Activated CD4-positive, alpha-beta T cell treated with anti-CD3 and anti-CD28 coated beads for 1 hour (primary cell): Measurements from ENCODE around the gene CLDN8.

Experiments
- DNase-seq: peaks from one replicate; pipeline ENCODE4 v3.0.0-alpha.2; 2020

The CLDN8 gene

DNA sequence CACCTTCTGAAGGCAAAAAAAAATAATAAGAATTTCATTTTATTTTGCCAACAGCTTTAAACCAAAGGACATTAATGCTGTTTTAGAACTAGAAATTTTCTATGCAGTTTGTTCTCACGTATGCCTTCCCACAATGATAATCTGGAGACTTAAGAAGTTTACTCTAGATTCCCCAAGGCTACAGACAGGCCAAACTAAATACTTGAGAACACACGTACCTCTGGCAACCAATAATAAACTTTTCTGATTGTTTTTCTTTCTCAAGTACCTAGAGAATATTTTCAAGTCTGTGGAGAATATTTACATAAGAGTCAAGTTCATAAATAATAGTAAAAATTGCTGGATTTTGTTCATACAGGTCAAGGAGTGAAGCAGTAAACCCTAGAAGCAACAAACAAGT is 15.9 kb downstream of the CLDN8 start:
- DNase-seq, result no peak

DNA sequence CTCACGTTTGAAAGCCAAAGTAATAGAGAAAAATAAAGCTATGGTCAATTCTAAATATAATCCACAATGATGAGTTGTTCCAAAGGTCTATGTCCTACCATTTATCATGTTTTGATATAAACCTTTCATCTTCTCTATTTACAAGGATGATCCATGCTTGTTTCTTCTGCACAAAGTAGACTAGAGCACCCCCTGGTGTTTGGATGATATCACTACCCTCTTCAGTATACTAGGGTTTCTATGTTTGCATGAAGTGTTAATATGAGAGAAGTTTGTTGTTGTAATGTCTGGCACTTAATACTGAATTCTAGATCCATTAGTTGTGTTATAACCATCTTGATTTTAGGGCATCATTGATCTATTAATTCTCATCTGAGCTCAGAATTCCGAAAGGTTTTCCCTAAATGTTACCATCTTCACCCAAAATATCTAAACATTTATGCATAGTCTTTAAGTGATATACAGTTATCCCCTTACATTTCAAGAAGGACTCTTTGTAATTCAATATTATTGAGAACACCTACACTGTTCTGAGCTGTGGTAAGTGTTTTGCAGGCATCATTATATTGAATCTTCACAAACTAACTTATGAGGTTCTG is 21.1 kb downstream of the CLDN8 start:
- DNase-seq, result no peak

DNA sequence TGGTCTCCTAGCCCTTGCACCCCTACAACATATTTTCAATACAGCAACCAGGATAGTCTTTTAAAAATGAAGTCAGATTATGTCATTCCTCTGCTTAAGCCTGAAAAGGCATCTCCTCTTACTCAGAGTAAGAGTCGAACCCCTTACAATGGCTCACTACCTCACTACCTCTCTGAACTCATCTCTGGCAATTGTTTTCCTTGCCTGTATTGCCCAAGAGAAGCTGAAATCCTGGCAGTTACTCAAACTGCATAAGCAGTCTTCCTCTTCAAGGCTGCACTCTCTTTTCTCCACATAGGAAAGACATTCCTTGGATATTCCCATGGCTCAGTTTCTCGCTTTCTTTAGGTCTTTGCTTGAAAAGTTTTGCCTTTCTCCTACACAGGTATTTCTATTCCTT is 22.7 kb downstream of the CLDN8 start:
- DNase-seq, result no peak

DNA sequence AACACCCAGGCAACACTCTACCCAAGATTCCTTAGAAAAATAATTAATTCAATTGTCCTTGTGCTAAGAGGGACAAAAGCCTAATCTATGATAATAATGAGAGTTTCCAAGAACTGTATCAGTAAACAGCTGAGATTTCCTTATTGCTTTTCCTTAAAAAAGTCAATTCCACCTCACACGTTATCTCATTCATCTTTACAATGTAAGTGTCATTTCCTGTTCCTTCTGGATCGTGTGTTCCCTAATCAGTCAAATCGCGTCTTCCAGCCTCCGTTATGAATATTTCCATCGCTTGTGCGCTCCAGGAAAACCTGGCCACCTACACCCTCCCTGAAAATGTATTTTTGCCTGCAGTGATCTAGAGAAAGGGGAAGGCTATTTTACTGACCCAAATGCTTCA is 25.3 kb downstream of the CLDN8 start:
- DNase-seq, result no peak

DNA sequence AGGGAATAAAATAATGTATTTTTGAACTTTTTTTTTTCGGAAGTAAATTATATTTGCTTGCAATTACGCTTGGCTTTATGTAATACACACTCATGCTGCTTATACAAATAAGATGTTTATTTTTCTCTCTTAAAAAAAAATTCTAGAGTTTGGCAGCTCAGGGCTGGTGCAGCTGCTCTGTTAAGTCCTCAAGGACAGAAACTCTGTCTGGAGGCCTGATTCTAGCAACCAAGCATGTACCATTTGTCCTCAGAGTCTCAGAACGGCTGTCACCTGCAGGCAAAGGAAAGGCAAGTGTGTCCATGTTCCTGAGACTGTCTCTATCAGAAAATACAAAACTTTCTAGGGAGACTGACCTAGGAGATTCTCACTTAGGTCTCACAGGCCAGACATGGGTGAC is 26.1 kb downstream of the CLDN8 start:
- DNase-seq, result no peak

DNA sequence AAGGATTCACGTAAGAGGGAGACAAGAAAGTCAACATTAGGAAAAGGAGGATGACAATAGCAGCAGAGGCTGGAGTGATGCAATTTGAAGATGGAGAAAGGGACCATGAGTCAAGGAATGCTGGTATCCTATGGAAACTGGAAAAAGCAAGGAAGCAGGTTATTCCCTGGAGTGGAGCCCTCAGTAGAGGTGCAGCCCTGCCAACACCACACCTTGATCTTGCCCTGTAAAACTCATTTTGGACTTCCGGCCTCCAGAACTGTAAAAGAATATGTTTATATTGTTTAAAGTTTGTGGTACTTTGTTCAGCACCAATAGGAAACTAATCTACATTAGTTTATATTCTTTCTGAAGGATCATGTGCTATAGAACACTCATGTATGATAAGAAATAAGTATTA is 29.7 kb downstream of the CLDN8 start:
- no peak for DNase-seq

DNA sequence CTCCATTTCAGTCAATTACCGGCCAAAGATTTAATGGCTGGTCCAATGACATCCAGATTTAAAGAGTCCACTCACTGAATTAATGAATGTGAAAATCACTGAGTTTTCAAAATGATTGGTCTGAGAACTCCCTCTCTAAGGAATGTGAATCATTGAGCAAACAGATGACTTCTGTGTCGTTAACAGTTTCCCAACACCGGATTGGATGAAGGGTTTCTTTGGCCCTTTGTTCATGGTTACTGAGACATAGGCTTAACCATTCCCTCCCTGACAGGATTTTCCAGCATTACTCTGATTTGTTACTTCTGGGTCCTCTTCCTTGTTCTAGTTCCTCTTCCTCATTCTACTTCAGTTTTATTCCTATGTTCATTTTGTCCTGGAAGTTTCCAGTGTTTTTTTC is 47.8 kb downstream of the CLDN8 start:
- no peak for DNase-seq

DNA sequence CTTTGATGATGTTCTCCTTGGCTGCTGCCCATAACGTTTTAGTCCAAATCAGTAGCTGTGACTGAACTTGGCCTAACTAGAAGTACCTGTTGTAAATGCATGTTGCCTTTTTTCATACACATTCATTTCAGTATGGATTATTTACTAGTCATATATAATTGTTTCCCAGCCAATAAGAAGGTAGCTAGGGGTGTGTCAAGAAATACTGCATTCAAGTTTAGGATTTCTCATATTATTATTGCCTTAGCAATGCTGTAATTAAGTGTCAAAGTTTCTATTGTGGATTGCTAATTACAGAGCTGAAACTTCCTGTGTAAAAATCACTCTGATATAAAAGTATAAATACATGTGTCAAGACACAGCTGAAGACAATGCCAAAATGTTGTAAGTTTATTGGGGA is 49.2 kb downstream of the CLDN8 start, which contains the start of gene CLDN17:
CLDN17 (minus strand) TSS at position 101 of the 400 bp plus-strand sequence. CDS start 188 bp downstream, outside the sequence.
- DNase-seq, result no peak

DNA sequence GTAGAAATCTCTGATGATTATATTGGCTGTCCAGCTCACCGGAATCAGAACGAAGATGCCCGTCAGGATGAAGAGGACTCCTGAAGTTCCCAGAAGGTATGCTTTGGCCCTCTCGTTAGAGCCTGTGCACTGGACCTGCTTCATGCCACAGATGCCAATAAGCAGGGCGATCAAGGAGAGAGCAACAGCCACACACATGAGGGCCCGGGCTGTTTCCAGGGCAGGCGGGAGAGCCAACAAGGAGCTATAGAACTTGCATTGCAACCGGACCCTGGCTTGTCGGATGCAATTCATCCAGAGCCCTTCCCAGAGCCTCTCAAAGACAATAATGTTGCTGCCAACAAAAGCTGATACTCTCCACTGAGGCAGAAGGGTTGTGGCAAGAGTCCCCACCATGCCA is 49.7 kb downstream of the CLDN8 start:
- DNase-seq, result no peak

DNA sequence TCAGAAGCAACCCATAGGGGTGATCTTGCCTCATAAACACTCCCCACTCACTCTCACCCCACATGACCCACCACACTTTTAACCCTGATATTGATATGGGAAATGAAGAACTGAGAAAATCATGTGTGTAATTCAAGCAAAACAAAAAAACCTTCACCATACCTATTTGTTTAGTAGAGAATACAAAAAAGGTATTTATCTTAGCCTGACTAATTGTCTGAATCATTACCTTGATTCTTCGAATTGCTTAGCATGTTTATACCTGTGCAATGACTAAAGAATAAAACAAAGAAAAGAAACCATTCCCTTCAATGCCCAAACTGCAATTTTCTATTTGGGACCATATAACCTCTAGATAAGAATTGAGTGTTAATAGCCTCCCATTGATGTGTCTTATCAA is 51.1 kb downstream of the CLDN8 start:
- DNase-seq, result no peak
